H1 (cell line): ENCODE data around the gene NUP205. TPM values are rescaled to one million over a fixed set of nuclear protein-coding genes. Genes with fewer than 3 reads are reported as not detected.

ENCODE experiments used
- CTCF ChIA-PET: fragments of 300-600 bp; sonication (Branson Sonifier 250); formaldehyde crosslinking; loops from one replicate; lab custom pipeline; 2021; ENCODE audit not compliant: partially characterized antibody; lab: Charles Lee
- POLR2A ChIA-PET: fragments of 300-600 bp; sonication (Branson Sonifier 250); formaldehyde crosslinking; loops from one replicate; lab custom pipeline; 2021; ENCODE audit warnings: inconsistent platforms; ENCODE audit not compliant: partially characterized antibody; lab: Charles Lee
- DNase-seq, 2 experiments: peaks; one replicate each; pipeline versions ENCODE4 v3.0.0 to v3.0.0-alpha.2; 2010 to 2022; ENCODE audit warnings: low spot score in 2 of 2, low read depth in 1 of 2, mixed read lengths in 1 of 2
- FAIRE-seq: peaks from 2 replicates; lab custom pipeline; 2011; peaks lifted over from hg19 to GRCh38; lab: Jason Lieb, UNC
- H2AFZ ChIP-seq: 2 replicates; pipeline ENCODE4 v1.8.1; 2012; ENCODE audit warnings: low read length, inconsistent platforms
- H2AK5ac ChIP-seq: 2 replicates; pipeline ENCODE4 v1.6.1; 2013; ENCODE audit warnings: low read depth, low read length
- H2BK120ac ChIP-seq: replicated peaks from 2 replicates; pipeline ENCODE3; 2013; ENCODE audit warnings: low read depth, low read length, inconsistent platforms
- H2BK12ac ChIP-seq: 2 replicates; pipeline ENCODE4 v1.6.1; 2013; ENCODE audit warnings: low read depth, low read length
- H2BK15ac ChIP-seq: 2 replicates; pipeline ENCODE4 v1.6.1; 2013; ENCODE audit warnings: low read length
- H2BK20ac ChIP-seq: 2 replicates; pipeline ENCODE4 v1.6.1; 2013; ENCODE audit warnings: low read length
- H2BK5ac ChIP-seq: 2 replicates; pipeline ENCODE4 v1.6.1; 2013; ENCODE audit warnings: low read depth, low read length
- H3K14ac ChIP-seq: 2 replicates; pipeline ENCODE4 v1.6.1; 2013; ENCODE audit warnings: inconsistent platforms; ENCODE audit not compliant: insufficient read length
- H3K18ac ChIP-seq: 2 replicates; pipeline ENCODE4 v1.6.1; 2013; ENCODE audit warnings: low read length; ENCODE audit errors: extremely low read depth
- H3K23ac ChIP-seq: 2 replicates; pipeline ENCODE4 v1.6.1; 2013; ENCODE audit warnings: inconsistent platforms; ENCODE audit not compliant: insufficient read length
- H3K23me2 ChIP-seq: 2 replicates; pipeline ENCODE4 v1.6.1; 2013; ENCODE audit warnings: low read depth, low read length
- H3K27ac ChIP-seq: 2 replicates; pipeline ENCODE4 v1.6.1; 2011; ENCODE audit warnings: low read depth, low read length, inconsistent platforms
- H3K27me3 ChIP-seq, 4 experiments: replicated peaks in 1 of 4; 1 replicate in 1 of 4; 2 replicates in 3 of 4; pipeline versions ENCODE4 v1.6.1 to v1.8.1; 2011 to 2013; ENCODE audit warnings: low read length in 3 of 4, mild to moderate bottlenecking in 3 of 4, inconsistent platforms in 2 of 4, mixed read lengths in 2 of 4, moderate library complexity in 1 of 4; ENCODE audit not compliant: control insufficient read depth in 3 of 4, insufficient read depth in 3 of 4; ENCODE audit errors: extremely low read depth in 1 of 4
- H3K36me3 ChIP-seq, 4 experiments: 2 replicates each; pipeline versions ENCODE4 v1.6.1 to v1.8.1; 2011 to 2013; ENCODE audit warnings: mild to moderate bottlenecking in 4 of 4, low read length in 3 of 4, moderate library complexity in 2 of 4, control low read depth in 1 of 4, inconsistent platforms in 1 of 4; ENCODE audit not compliant: insufficient read depth in 4 of 4, control insufficient read depth in 2 of 4
- H3K4ac ChIP-seq: replicated peaks from 2 replicates; pipeline ENCODE3; 2013; ENCODE audit warnings: low read length, low read depth, mixed read lengths, inconsistent platforms; ENCODE audit not compliant: insufficient read length
- H3K4me1 ChIP-seq, 4 experiments: replicated peaks in 1 of 4; 1 replicate in 1 of 4; 2 replicates in 3 of 4; pipeline versions ENCODE4 v1.6.1 to v1.8.1; 2011 to 2013; ENCODE audit warnings: low read length in 3 of 4, inconsistent platforms in 2 of 4, mixed read lengths in 1 of 4; ENCODE audit not compliant: insufficient read depth in 4 of 4, control insufficient read depth in 3 of 4
- H3K4me2 ChIP-seq, 2 experiments: 2 replicates each; pipeline versions ENCODE4 v1.6.1 to v1.8.1; 2011 to 2013; ENCODE audit warnings: low read depth in 2 of 2, low read length in 2 of 2, control low read depth in 1 of 2, inconsistent platforms in 1 of 2, mild to moderate bottlenecking in 1 of 2; ENCODE audit not compliant: insufficient read depth in 1 of 2
- H3K4me3 ChIP-seq, 4 experiments: fragments of 200-600, 300-600 bp in 1 of 4; sonication (generic), shearing (Covaris generic), sonication (Bioruptor Twin) in 1 of 4; 2 replicates each; pipeline versions ENCODE4 v1.5.1 to v1.8.1; 2011 to 2016; ENCODE audit warnings: low read length in 4 of 4, low read depth in 3 of 4, control low read depth in 2 of 4, inconsistent platforms in 2 of 4, mild to moderate bottlenecking in 2 of 4, mixed read lengths in 1 of 4, moderate library complexity in 1 of 4; ENCODE audit not compliant: insufficient read depth in 2 of 4; ENCODE audit errors: extremely low read depth in 1 of 4
- H3K56ac ChIP-seq: replicated peaks from 2 replicates; pipeline ENCODE3; 2013; ENCODE audit warnings: low read depth, mild to moderate bottlenecking, mixed read lengths, low read length, inconsistent platforms; ENCODE audit not compliant: insufficient read length
- H3K79me1 ChIP-seq: 2 replicates; pipeline ENCODE4 v1.6.1; 2013; ENCODE audit warnings: low read depth, low read length, control low read depth
- H3K79me2 ChIP-seq, 2 experiments: 2 replicates each; pipeline versions ENCODE4 v1.6.1 to v1.8.1; 2012 to 2013; ENCODE audit warnings: low read length in 2 of 2, mild to moderate bottlenecking in 2 of 2, inconsistent platforms in 1 of 2; ENCODE audit not compliant: insufficient read depth in 2 of 2, control insufficient read depth in 1 of 2
- H3K9ac ChIP-seq, 4 experiments: replicated peaks in 1 of 4; 1 replicate in 1 of 4; 2 replicates in 3 of 4; pipeline versions ENCODE4 v1.6.1 to v1.8.1; 2011 to 2013; ENCODE audit warnings: low read depth in 3 of 4, low read length in 3 of 4, control low read depth in 2 of 4, mild to moderate bottlenecking in 2 of 4, moderate library complexity in 2 of 4, inconsistent platforms in 1 of 4; ENCODE audit errors: extremely low read depth in 1 of 4
- H3K9me3 ChIP-seq, 2 experiments: 2 replicates each; pipeline versions ENCODE4 v1.6.1 to v1.8.1; 2012 to 2013; ENCODE audit warnings: mild to moderate bottlenecking in 2 of 2, moderate library complexity in 2 of 2, control low read depth in 1 of 2, inconsistent platforms in 1 of 2, low read depth in 1 of 2, low read length in 1 of 2, mixed read lengths in 1 of 2; ENCODE audit not compliant: insufficient read depth in 2 of 2
- H4K20me1 ChIP-seq, 2 experiments: replicated peaks in 1 of 2; 2 replicates each; pipeline versions ENCODE3 to v1.8.1; 2011 to 2013; ENCODE audit warnings: inconsistent platforms in 2 of 2, low read length in 2 of 2, mild to moderate bottlenecking in 1 of 2; ENCODE audit not compliant: insufficient read depth in 2 of 2, control insufficient read depth in 1 of 2
- H4K5ac ChIP-seq: 2 replicates; pipeline ENCODE4 v1.6.1; 2013; ENCODE audit warnings: low read length, low read depth, mixed read lengths, inconsistent platforms; ENCODE audit not compliant: insufficient read length
- H4K8ac ChIP-seq: 2 replicates; pipeline ENCODE4 v1.8.0; 2013; ENCODE audit warnings: mild to moderate bottlenecking, moderate library complexity, low read length, inconsistent platforms; ENCODE audit not compliant: insufficient read depth; ENCODE audit errors: extremely low read depth
- H4K91ac ChIP-seq: replicated peaks from 2 replicates; pipeline ENCODE3; 2013; ENCODE audit warnings: low read length, mixed read lengths, inconsistent platforms; ENCODE audit not compliant: insufficient read length
- ASH2L ChIP-seq: fragments of 200-600, 300-600 bp; sonication (generic); IDR thresholded peaks from one replicate; pipeline ENCODE4 v1.7.1; 2017; ENCODE audit warnings: low read length
- ATF3 ChIP-seq: IDR thresholded peaks from 2 replicates; pipeline ENCODE4 v1.6.1; 2011; ENCODE audit warnings: low read depth, mild to moderate bottlenecking, low read length; ENCODE audit not compliant: insufficient read depth
- KDM5A ChIP-seq: fragments of 200-600 bp; IDR thresholded peaks from 2 replicates; pipeline ENCODE4 v1.7.1; 2012; ENCODE audit warnings: mild to moderate bottlenecking, low read length, inconsistent platforms, mixed read lengths
- SUZ12 ChIP-seq: fragments of 200-600 bp; sonication (generic); IDR thresholded peaks from 2 replicates; pipeline ENCODE4 v1.6.1; 2012; ENCODE audit warnings: mild to moderate bottlenecking, inconsistent platforms, low read length, moderate library complexity, mixed read lengths
- WGBS, 2 experiments: shearing (Covaris generic) in 1 of 2; methylation state at CpG; one replicate each; pipeline versions ENCODE4 v1.1.6 to v1.1.7; 2013 to 2015; ENCODE audit warnings: low lambda C conversion rate in 2 of 2, mixed read lengths in 2 of 2, inconsistent platforms in 1 of 2, low coverage in 1 of 2, missing lambda C conversion rate in 1 of 2; ENCODE audit not compliant: insufficient replicate concordance in 2 of 2, insufficient coverage in 1 of 2, insufficient read length in 1 of 2; ENCODE audit errors: extremely low coverage in 1 of 2, missing lambda C conversion rate in 1 of 2; 5-methylcytosine and 5-hydroxymethylcytosine counted together
- polyA plus RNA-seq, 7 experiments: library from polyadenylated mRNA; depleted of rRNA in 3 of 7; stranded (reverse) in 5 of 7; unstranded in 2 of 7; fragments of >200 nt in 5 of 7; fragments of 200-250 nt in 2 of 7; gene quantifications; 1 replicate in 5 of 7; 2 replicates in 1 of 7; 4 replicates in 1 of 7; pipeline versions ENCODE4 v1.2.1 to v1.2.3, GENCODE V29; 2011 to 2013; ENCODE audit warnings: missing spikeins in 2 of 7, mixed read lengths in 2 of 7
- total RNA-seq: library from RNA; stranded (reverse); fragmentation: NEBNext Ultra II Directional; extraction: Animal tissue kit (Norgen Biotek cat#: 25700); gene quantifications from 2 replicates; pipeline ENCODE4 v1.2.1, GENCODE V29; 2021

The NUP205 gene
- total and polyA plus RNA-seq, 2 of the 8 experiments (the other 6 are each of a cell fraction or from before 2014, with no cell fraction given) = 148 to 216 TPM

- H3K4me2 ChIP-seq = no peak overlapping the region
- H3K4me3 ChIP-seq = no peak overlapping the region
- no peak overlapping the region for H2BK20ac ChIP-seq
- no peak overlapping the region for H3K23ac ChIP-seq
- no peaks in the 10 kb centered on the region for H3K79me2 ChIP-seq
- ChIA-PET POLR2A (interaction anchor here (2.0 kb wide), 1 partner anchor 10 kb away, joined by 5 read pairs; no protein-coding TSS in a partner anchor), CTCF (interaction anchor here (0.9 to 3.1 kb wide), 2 partner anchors 38 to 58 kb away, joined by 3 to 10 read pairs; no protein-coding TSS in a partner anchor)
- no peak for TF ChIP-seq ASH2L
- no peak for TF ChIP-seq KDM5A
- no peak for TF ChIP-seq ATF3
- TF ChIP-seq SUZ12 = no peak
- no peak overlapping the region for H2AK5ac ChIP-seq
- FAIRE-seq (no peak), DNase-seq (no peak)
- H2AFZ ChIP-seq = no peak overlapping the region
- H3K79me1 ChIP-seq = no peaks in the 10 kb centered on the region
- H3K36me3 ChIP-seq = no peaks in the 10 kb centered on the region
- no peak overlapping the region for H3K4ac ChIP-seq
- H2BK120ac ChIP-seq = no peak overlapping the region
- no peak overlapping the region for H4K91ac ChIP-seq
- H3K9ac ChIP-seq = no peak overlapping the region
- H3K14ac ChIP-seq = no peak overlapping the region
- 88% methylated on average over 3 of the region's 3 CpGs; no CpG with 5 or more reads in 1 of the 2 experiments for WGBS, 2 experiments
- no peak overlapping the region for H4K5ac ChIP-seq
- H3K56ac ChIP-seq = no peak overlapping the region
- H4K8ac ChIP-seq = no peak overlapping the region
- no peak overlapping the region for H2BK5ac ChIP-seq
- H3K4me1 ChIP-seq = no peaks in the 10 kb centered on the region; a peak in 1 of 7 replicates
- no peaks in the 10 kb centered on the region for H4K20me1 ChIP-seq
- H2BK12ac ChIP-seq = no peak overlapping the region
- H3K27ac ChIP-seq = no peak overlapping the region
- peaks cover 5% of the 10 kb centered on the region for H3K23me2 ChIP-seq
- no peak overlapping the region for H2BK15ac ChIP-seq
- H3K9me3 ChIP-seq = no peaks in the 10 kb centered on the region
- H3K27me3 ChIP-seq = no peaks in the 10 kb centered on the region
- no peak overlapping the region for H3K18ac ChIP-seq
Observed at GRCh38 chr7:135514856-135515255, 42.9 kb upstream of the NUP205 start.
